GM11168 (cell line): Measurements from ENCODE around the gene RBM14.

Experiments used
- in situ Hi-C: fragments of 300-500 bp; cut with MboI; formaldehyde crosslinking; loops from one replicate; pipeline ENCODE4 v1.12.0; 2022; ENCODE audit warnings: low sequenced_read_pairs; ENCODE audit not compliant: unreplicated experiment

Gene RBM14

DNA sequence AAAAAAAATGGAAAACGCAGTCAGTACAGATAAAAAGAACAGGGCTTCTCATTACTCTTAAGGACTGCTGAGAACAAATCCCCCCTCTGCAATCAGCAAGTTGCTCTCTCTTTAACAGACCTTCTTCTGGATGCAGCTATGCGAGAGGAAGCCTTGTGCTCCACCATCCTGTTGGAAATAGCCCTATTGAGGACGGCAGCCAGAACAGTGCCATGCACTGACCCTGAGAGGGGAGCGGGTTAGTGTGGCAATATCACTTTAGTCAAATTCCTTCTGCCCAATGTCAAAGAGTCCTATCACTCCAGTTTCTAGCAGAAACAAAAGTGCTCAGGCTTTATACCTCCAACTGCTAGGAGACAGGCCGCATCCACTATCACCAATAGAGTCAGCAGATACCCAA is 54.4 kb downstream of the RBM14 start:
- in situ Hi-C loops: loop anchor here (5.0 kb wide), 1 partner anchor 89 kb away; no protein-coding TSS in a partner anchor

DNA sequence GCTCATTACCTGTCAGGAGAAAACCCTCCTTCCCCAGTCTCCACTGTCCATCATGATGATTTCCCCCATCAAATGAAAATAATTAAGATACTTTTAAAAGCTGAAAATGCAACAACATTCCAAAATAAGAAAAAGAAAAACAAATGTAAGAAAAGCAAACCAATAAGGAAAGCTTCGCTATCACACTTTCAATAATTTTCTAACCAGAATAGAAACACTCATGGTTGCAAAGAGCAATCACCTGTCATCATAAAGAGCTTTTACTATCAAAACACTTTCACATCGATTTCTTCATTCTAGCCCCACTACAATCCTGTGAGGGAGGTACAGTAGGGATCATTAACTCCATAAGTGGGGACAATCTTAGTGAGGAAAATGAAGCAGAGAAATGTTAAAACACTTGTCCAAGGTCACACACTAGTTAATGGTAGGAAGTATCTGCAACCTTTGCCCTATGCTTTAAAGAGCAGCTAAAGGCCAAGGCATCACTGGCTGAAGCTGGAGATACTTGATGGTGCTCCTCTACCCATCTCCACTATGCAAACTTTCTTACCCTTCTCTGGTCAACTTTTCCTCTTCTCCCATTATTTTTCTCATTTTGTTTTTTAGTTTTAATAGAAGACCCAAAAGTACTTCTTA is 58.7 kb downstream of the RBM14 start:
- in situ Hi-C loops: loop anchor here (5.0 kb wide), 1 partner anchor 93 kb away; no protein-coding TSS in a partner anchor

DNA sequence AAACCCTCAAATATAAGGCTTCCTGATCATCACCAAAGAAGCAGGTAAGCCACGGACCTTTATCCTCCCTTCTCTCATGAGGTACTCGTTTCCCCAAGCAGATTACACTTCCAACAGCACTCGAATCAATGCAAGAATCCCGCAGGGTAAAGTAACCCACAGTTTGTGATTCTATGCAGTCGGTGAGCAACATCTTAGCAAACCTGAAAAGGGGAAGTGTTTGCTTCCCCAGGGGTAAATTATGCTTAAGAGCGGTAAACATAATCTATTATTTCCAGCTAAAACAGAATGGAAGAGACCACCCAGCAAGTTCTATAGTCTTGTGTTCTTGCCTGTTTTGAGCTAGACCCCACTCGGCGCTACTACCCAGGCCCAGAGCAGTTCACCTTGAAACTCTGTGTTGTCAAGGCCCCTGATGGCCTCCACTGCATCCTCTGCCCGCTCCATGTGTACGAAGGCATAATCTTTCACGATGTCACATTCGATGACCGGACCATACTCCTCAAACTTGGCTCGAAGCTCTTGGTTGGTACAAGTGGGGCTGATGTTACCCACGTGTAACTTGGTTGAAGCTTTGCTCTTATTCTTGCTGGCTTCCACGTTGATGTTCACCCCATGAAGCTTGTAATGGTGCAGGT is 60.0 kb downstream of the RBM14 start:
- in situ Hi-C loops: no loop called here
